Caco-2 (cell line): ENCODE data around the gene C9orf85. TPM values are rescaled to one million over a fixed set of nuclear protein-coding genes. Genes with fewer than 3 reads are reported as not detected.

Experiments used
- BruUV-seq: library from RNA; stranded (reverse); fragments of 400-500 nt; replicated peaks from 2 replicates; lab custom pipeline; 2021; lab: Mats Ljungman, UMichigan
- CTCF ChIA-PET: fragments of 300-600 bp; sonication (Branson Sonifier 250); formaldehyde crosslinking; loops from one replicate; lab custom pipeline; 2022; ENCODE audit warnings: antibody characterized with exemption; lab: Charles Lee
- POLR2A ChIA-PET: fragments of 300-600 bp; sonication (Branson Sonifier 250); formaldehyde crosslinking; loops from one replicate; lab custom pipeline; 2022; ENCODE audit warnings: antibody characterized with exemption; lab: Charles Lee
- DNase-seq, 2 experiments: peaks; one replicate each; pipeline versions ENCODE4 v3.0.0 to v3.0.0-alpha.2; 2020 to 2022
- H3K27me3 ChIP-seq: replicated peaks from 2 replicates; pipeline ENCODE4 v1.6.0; 2011; ENCODE audit warnings: low read length; ENCODE audit not compliant: control insufficient read depth, insufficient read depth
- H3K36me3 ChIP-seq: 2 replicates; pipeline ENCODE4 v1.5.1; 2011; ENCODE audit warnings: low read length; ENCODE audit not compliant: control insufficient read depth, insufficient read depth
- H3K4me1 ChIP-seq: fragments of 250-450 bp; sonication (Bioruptor Pico); 2 replicates; pipeline ENCODE4 v1.5.1; 2020; ENCODE audit warnings: mild to moderate bottlenecking
- H3K4me3 ChIP-seq: 2 replicates; pipeline ENCODE4 v1.5.1; 2011; ENCODE audit warnings: low read depth, mild to moderate bottlenecking, control low read depth, low read length
- H3K9me3 ChIP-seq: fragments of 250-450 bp; sonication (Bioruptor Pico); 2 replicates; pipeline ENCODE4 v1.5.1; 2020; ENCODE audit warnings: mild to moderate bottlenecking, moderate library complexity
- H3K27ac Mint-ChIP-seq: one replicate; pipeline ENCODE4 v1.8.0; 2022; ENCODE audit warnings: mixed read lengths; ENCODE audit not compliant: unreplicated experiment
- H3K27me3 Mint-ChIP-seq: one replicate; pipeline ENCODE4 v1.8.0; 2022; ENCODE audit warnings: mixed read lengths; ENCODE audit not compliant: insufficient read depth, unreplicated experiment
- H3K36me3 Mint-ChIP-seq: one replicate; pipeline ENCODE4 v1.8.0; 2022; ENCODE audit warnings: mild to moderate bottlenecking, mixed read lengths; ENCODE audit not compliant: insufficient read depth, unreplicated experiment
- H3K4me1 Mint-ChIP-seq: one replicate; pipeline ENCODE4 v1.8.0; 2022; ENCODE audit warnings: low read depth, mixed read lengths; ENCODE audit not compliant: unreplicated experiment
- H3K4me3 Mint-ChIP-seq: one replicate; pipeline ENCODE4 v1.8.0; 2022; ENCODE audit warnings: mild to moderate bottlenecking, moderate library complexity, mixed read lengths; ENCODE audit not compliant: unreplicated experiment
- H3K9me3 Mint-ChIP-seq: one replicate; pipeline ENCODE4 v1.8.0; 2022; ENCODE audit warnings: mixed read lengths; ENCODE audit not compliant: unreplicated experiment
- intact Hi-C: fragments of 100-400 bp; cut with micrococcal nuclease; formaldehyde crosslinking; loops from one replicate; pipeline ENCODE4 v1.10.0; 2022; ENCODE audit not compliant: unreplicated experiment
- total RNA-seq: library from RNA; stranded (reverse); gene quantifications from 2 replicates; pipeline ENCODE4 v1.2.3, GENCODE V29; 2022
- TF ChIP-seq, protein P1 (sequence below), 2 experiments: fragments of 200-600 bp in 1 of 2; IDR thresholded peaks; 1 replicate in 1 of 2; 2 replicates in 1 of 2; pipeline versions ENCODE4 v1.5.1 to v1.8.0; 2011 to 2022; ENCODE audit warnings: antibody characterized with exemption in 1 of 2, control low read depth in 1 of 2, inconsistent platforms in 1 of 2, low read depth in 1 of 2, low read length in 1 of 2, mild to moderate bottlenecking in 1 of 2, moderate library complexity in 1 of 2; ENCODE audit not compliant: insufficient read depth in 1 of 2, severe bottlenecking in 1 of 2, unreplicated experiment in 1 of 2

C9orf85 gene
- total RNA-seq, 1 experiment from 2014 or later, result 2.4 TPM

DNA sequence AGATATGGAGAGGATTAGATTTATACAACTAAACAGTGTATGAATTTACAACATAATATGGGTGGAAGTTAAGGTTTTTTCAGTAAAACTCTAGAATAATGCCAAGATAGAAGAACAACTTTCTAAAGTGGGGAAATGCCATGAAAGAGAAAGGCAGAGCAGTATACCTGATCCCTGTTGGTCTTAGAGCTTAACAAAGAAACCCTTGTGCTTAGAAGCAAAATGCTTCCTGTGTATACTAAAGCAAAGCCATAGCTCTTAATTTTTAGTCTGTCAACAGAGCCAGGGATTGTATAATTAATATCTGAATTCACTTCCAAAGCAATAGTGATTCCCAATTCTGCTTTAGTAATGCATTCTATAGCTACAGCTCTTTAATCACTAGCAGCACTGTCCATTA lies 14.4 kb downstream of the C9orf85 start:
- H3K27ac Mint-ChIP-seq, result no peak overlapping the region
- H3K27me3 Mint-ChIP-seq, result no peaks in the 10 kb centered on the region
- no peak overlapping the region for H3K4me3 ChIP-seq
- H3K4me3 Mint-ChIP-seq, result no peak overlapping the region
- CTCF ChIA-PET, result no interaction called here
- H3K4me1 ChIP-seq, result no peaks in the 10 kb centered on the region
- H3K9me3 ChIP-seq, result no peaks in the 10 kb centered on the region
- peaks cover 7% of the 10 kb centered on the region for H3K36me3 Mint-ChIP-seq
- TF ChIP-seq, protein P1, sequence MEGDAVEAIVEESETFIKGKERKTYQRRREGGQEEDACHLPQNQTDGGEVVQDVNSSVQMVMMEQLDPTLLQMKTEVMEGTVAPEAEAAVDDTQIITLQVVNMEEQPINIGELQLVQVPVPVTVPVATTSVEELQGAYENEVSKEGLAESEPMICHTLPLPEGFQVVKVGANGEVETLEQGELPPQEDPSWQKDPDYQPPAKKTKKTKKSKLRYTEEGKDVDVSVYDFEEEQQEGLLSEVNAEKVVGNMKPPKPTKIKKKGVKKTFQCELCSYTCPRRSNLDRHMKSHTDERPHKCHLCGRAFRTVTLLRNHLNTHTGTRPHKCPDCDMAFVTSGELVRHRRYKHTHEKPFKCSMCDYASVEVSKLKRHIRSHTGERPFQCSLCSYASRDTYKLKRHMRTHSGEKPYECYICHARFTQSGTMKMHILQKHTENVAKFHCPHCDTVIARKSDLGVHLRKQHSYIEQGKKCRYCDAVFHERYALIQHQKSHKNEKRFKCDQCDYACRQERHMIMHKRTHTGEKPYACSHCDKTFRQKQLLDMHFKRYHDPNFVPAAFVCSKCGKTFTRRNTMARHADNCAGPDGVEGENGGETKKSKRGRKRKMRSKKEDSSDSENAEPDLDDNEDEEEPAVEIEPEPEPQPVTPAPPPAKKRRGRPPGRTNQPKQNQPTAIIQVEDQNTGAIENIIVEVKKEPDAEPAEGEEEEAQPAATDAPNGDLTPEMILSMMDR (IDR thresholded peaks at IDR 0.05; ENCODE audit: insufficient read depth in 1 of 2, low read depth in 1 of 2, low read length in 1 of 2, severe bottlenecking in 1 of 2, unreplicated experiment in 1 of 2), result no peak
- BruUV-seq, result no TSS peak
- no peak for DNase-seq
- intact Hi-C loops, result no loop called here
- no peaks in the 10 kb centered on the region for H3K9me3 Mint-ChIP-seq
- no peaks in the 10 kb centered on the region for H3K36me3 ChIP-seq
- H3K27me3 ChIP-seq, result no peaks in the 10 kb centered on the region
- no peaks in the 10 kb centered on the region for H3K4me1 Mint-ChIP-seq
- POLR2A ChIA-PET, result no interaction called here

DNA sequence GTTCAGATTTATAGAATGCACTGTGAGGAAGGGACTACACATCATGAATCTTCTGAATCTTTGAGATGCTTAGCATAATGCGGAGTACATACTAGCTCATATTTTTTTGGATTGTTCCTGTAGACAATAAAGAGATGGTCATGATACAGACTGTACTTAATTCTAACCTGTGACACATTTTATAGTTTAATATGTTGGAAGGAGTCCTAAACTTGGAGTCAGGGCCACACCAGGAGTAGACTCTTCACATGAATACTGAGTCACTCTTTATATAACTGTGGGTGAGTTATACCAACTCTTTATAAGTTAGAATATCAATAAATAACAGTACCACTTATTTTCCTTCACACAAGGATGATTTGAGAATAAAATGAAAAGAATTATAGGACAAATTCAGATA lies 16.9 kb downstream of the C9orf85 start:
- H3K4me1 Mint-ChIP-seq, result no peaks in the 10 kb centered on the region
- H3K27me3 ChIP-seq, result no peaks in the 10 kb centered on the region
- CTCF ChIA-PET, result no interaction called here
- no peak overlapping the region for H3K27ac Mint-ChIP-seq
- H3K9me3 Mint-ChIP-seq, result no peaks in the 10 kb centered on the region
- no peaks in the 10 kb centered on the region for H3K4me1 ChIP-seq
- H3K9me3 ChIP-seq, result no peaks in the 10 kb centered on the region
- H3K4me3 Mint-ChIP-seq, result no peak overlapping the region
- intact Hi-C loops, result no loop called here
- TF ChIP-seq, protein P1 (IDR thresholded peaks at IDR 0.05; ENCODE audit: insufficient read depth in 1 of 2, low read depth in 1 of 2, low read length in 1 of 2, severe bottlenecking in 1 of 2, unreplicated experiment in 1 of 2), result no peak
- no peaks in the 10 kb centered on the region for H3K27me3 Mint-ChIP-seq
- POLR2A ChIA-PET, result no interaction called here
- H3K36me3 ChIP-seq, result no peaks in the 10 kb centered on the region
- no peaks in the 10 kb centered on the region for H3K36me3 Mint-ChIP-seq
- BruUV-seq, result no TSS peak
- H3K4me3 ChIP-seq, result no peak overlapping the region
- DNase-seq, result no peak

DNA sequence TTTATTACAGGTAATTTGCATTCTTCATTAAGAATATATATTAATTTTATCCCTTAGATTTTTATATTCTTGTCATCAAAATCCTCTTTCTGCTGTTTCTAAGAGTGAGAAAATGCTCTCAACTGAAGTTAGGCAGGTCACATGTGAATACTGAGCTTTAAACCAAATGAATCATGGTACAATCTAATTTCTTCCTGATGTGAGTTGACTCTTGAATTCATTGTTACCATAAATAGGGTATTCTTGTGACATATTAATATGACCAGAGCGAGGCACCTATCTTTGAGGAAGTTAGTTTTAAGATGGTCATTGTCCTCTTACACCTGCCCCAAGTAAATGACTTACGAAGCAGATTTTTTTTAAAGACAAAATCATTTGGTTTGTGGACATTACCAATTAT lies 17.4 kb downstream of the C9orf85 start:
- no TSS peak for BruUV-seq
- no peak overlapping the region for H3K27ac Mint-ChIP-seq
- no peaks in the 10 kb centered on the region for H3K4me1 Mint-ChIP-seq
- H3K4me3 ChIP-seq, result no peak overlapping the region
- H3K36me3 ChIP-seq, result no peaks in the 10 kb centered on the region
- ChIA-PET CTCF (no interaction called here), POLR2A (no interaction called here)
- no peaks in the 10 kb centered on the region for H3K27me3 ChIP-seq
- no peaks in the 10 kb centered on the region for H3K27me3 Mint-ChIP-seq
- H3K9me3 ChIP-seq, result no peaks in the 10 kb centered on the region
- no peaks in the 10 kb centered on the region for H3K9me3 Mint-ChIP-seq
- DNase-seq, result no peak
- intact Hi-C loops, result no loop called here
- no peak overlapping the region for H3K4me3 Mint-ChIP-seq
- H3K4me1 ChIP-seq, result no peaks in the 10 kb centered on the region
- no peaks in the 10 kb centered on the region for H3K36me3 Mint-ChIP-seq
- TF ChIP-seq, protein P1 (IDR thresholded peaks at IDR 0.05; ENCODE audit: insufficient read depth in 1 of 2, low read depth in 1 of 2, low read length in 1 of 2, severe bottlenecking in 1 of 2, unreplicated experiment in 1 of 2), result no peak
